ENCODE results near the gene DDI2. TPM values are rescaled to one million over a fixed set of nuclear protein-coding genes. Genes with fewer than 3 reads are reported as not detected.
"Not testable (repeated sequence)": the region's sequence is repeated elsewhere in the genome, so short reads cannot be mapped to it uniquely, and the experiment has no call there.

DDI2 gene
- polyA plus RNA-seq, 4 donors, result 18.4 to 22.2 (median 19.4) TPM

GRCh38 chr1:15633756-15634420 lies 16.6 kb downstream of the DDI2 start:
- DNase-seq (ENCODE audit: low read depth in 4 of 4, low spot score in 3 of 4), result no peak

- no peak for DNase-seq (ENCODE audit: low read depth in 4 of 4, low spot score in 3 of 4)
Measured at GRCh38 chr1:15636436-15636835, 19.2 kb downstream of the DDI2 start.

GRCh38 chr1:15637826-15638225 lies 20.6 kb downstream of the DDI2 start:
- DNase-seq (ENCODE audit: low read depth in 4 of 4, low spot score in 3 of 4), result no peak

GRCh38 chr1:15639262-15639661 lies 22.0 kb downstream of the DDI2 start:
- DNase-seq (ENCODE audit: low read depth in 4 of 4, low spot score in 3 of 4), result no peak

GRCh38 chr1:15639931-15640330 lies 22.7 kb downstream of the DDI2 start:
- no peak for DNase-seq (ENCODE audit: low read depth in 4 of 4, low spot score in 3 of 4)

GRCh38 chr1:15640667-15641066 lies 23.4 kb downstream of the DDI2 start:
- DNase-seq (ENCODE audit: low read depth in 4 of 4, low spot score in 3 of 4), result no peak

GRCh38 chr1:15649937-15650336 lies 32.7 kb downstream of the DDI2 start:
- no peak for DNase-seq (ENCODE audit: low read depth in 4 of 4, low spot score in 3 of 4)

- no peak for DNase-seq (ENCODE audit: low read depth in 4 of 4, low spot score in 3 of 4)
Measured at GRCh38 chr1:15650433-15650832, 33.2 kb downstream of the DDI2 start.

- DNase-seq (ENCODE audit: low read depth in 4 of 4, low spot score in 3 of 4), result not testable (repeated sequence)
Measured at GRCh38 chr1:15652130-15652529, 34.9 kb downstream of the DDI2 start.

- DNase-seq (ENCODE audit: low read depth in 4 of 4, low spot score in 3 of 4), result no peak
Measured at GRCh38 chr1:15654091-15654690, 36.9 kb downstream of the DDI2 start.

GRCh38 chr1:15656464-15656863 lies 39.2 kb downstream of the DDI2 start:
- DNase-seq (ENCODE audit: low read depth in 4 of 4, low spot score in 3 of 4), result no peak

GRCh38 chr1:15657021-15657420 lies 39.8 kb downstream of the DDI2 start:
- DNase-seq (ENCODE audit: low read depth in 4 of 4, low spot score in 3 of 4), result no peak

GRCh38 chr1:15660151-15660550 lies 42.9 kb downstream of the DDI2 start:
- no peak for DNase-seq (ENCODE audit: low read depth in 4 of 4, low spot score in 3 of 4)

- no peak for DNase-seq (ENCODE audit: low read depth in 4 of 4, low spot score in 3 of 4)
Measured at GRCh38 chr1:15662477-15662876, 45.2 kb downstream of the DDI2 start.

GRCh38 chr1:15663925-15664324 lies 46.7 kb downstream of the DDI2 start:
- no peak for DNase-seq (ENCODE audit: low read depth in 4 of 4, low spot score in 3 of 4)

- no peak for DNase-seq (ENCODE audit: low read depth in 4 of 4, low spot score in 3 of 4)
Measured at GRCh38 chr1:15667362-15667761, 50.1 kb downstream of the DDI2 start.

GRCh38 chr1:15668089-15668754 lies 51.0 kb downstream of the DDI2 start:
- no peak for DNase-seq (ENCODE audit: low read depth in 4 of 4, low spot score in 3 of 4)

GRCh38 chr1:15669074-15669473 lies 51.8 kb downstream of the DDI2 start:
- no peak for DNase-seq (ENCODE audit: low read depth in 4 of 4, low spot score in 3 of 4)

GRCh38 chr1:15669864-15670263 lies 52.6 kb downstream of the DDI2 start:
- no peak for DNase-seq (ENCODE audit: low read depth in 4 of 4, low spot score in 3 of 4)

- DNase-seq (ENCODE audit: low read depth in 4 of 4, low spot score in 3 of 4), result no peak
Measured at GRCh38 chr1:15671430-15671829, 54.2 kb downstream of the DDI2 start.

GRCh38 chr1:15674386-15675159 lies 57.3 kb downstream of the DDI2 start:
- no peak for DNase-seq (ENCODE audit: low read depth in 4 of 4, low spot score in 3 of 4)

Data from right renal pelvis (tissue), 4 donors.